Measurements from ENCODE around the gene CBLB.
"Not testable (repeated sequence)": the region's sequence is repeated elsewhere in the genome, so short reads cannot be mapped to it uniquely, and the experiment has no call there.

The CBLB gene

GRCh38 chr3:105729667-105730066 is 139.1 kb downstream of the CBLB start:
- Histone ChIP-seq H3K4me1 (ENCODE audit: insufficient read depth, poor library complexity, severe bottlenecking) (no peaks in the 10 kb centered on the region), H3K27ac (ENCODE audit: poor library complexity, severe bottlenecking) (no peak overlapping the region), H3K4me3 (ENCODE audit: severe bottlenecking) (no peak overlapping the region), H3K9me3 (ENCODE audit: severe bottlenecking) (peaks cover 2% of the 10 kb centered on the region), H3K36me3 (ENCODE audit: low read depth) (peaks cover 6% of the 10 kb centered on the region; the same call in 1 of the 2 replicates), H3K27me3 (ENCODE audit: insufficient read depth, poor library complexity, severe bottlenecking) (no peaks in the 10 kb centered on the region)
- DNase-seq (ENCODE audit: low spot score) (no peak), ATAC-seq (ENCODE audit: low read depth) (no peak)
- TF ChIP-seq CTCF (IDR thresholded peaks at IDR 0.05; ENCODE audit: poor library complexity, severe bottlenecking) = no peak

GRCh38 chr3:105728771-105729312 is 140.0 kb downstream of the CBLB start:
- DNase-seq (ENCODE audit: low spot score) (no peak), ATAC-seq (ENCODE audit: low read depth) (no peak)
- TF ChIP-seq CTCF (IDR thresholded peaks at IDR 0.05; ENCODE audit: poor library complexity, severe bottlenecking) = no peak
- peaks cover 6% of the 10 kb centered on the region; the same call in 1 of the 2 replicates for H3K36me3 ChIP-seq (ENCODE audit: low read depth)
- no peaks in the 10 kb centered on the region for H3K4me1 ChIP-seq (ENCODE audit: insufficient read depth, poor library complexity, severe bottlenecking)
- H3K4me3 ChIP-seq (ENCODE audit: severe bottlenecking) = no peak overlapping the region
- H3K9me3 ChIP-seq (ENCODE audit: severe bottlenecking) = peaks cover 2% of the 10 kb centered on the region
- no peak overlapping the region for H3K27ac ChIP-seq (ENCODE audit: poor library complexity, severe bottlenecking)
- H3K27me3 ChIP-seq (ENCODE audit: insufficient read depth, poor library complexity, severe bottlenecking) = no peaks in the 10 kb centered on the region

GRCh38 chr3:105727036-105727435 is 141.8 kb downstream of the CBLB start:
- not testable (repeated sequence) for H3K4me1 ChIP-seq (ENCODE audit: insufficient read depth, poor library complexity, severe bottlenecking); H3K9me3 ChIP-seq (ENCODE audit: severe bottlenecking); ATAC-seq (ENCODE audit: low read depth); H3K4me3 ChIP-seq (ENCODE audit: severe bottlenecking); H3K36me3 ChIP-seq (ENCODE audit: low read depth); DNase-seq (ENCODE audit: low spot score); H3K27ac ChIP-seq (ENCODE audit: poor library complexity, severe bottlenecking); H3K27me3 ChIP-seq (ENCODE audit: insufficient read depth, poor library complexity, severe bottlenecking)

GRCh38 chr3:105722943-105723556 is 145.8 kb downstream of the CBLB start:
- H3K4me3 ChIP-seq (ENCODE audit: severe bottlenecking) = no peak overlapping the region
- no peak for TF ChIP-seq CTCF (IDR thresholded peaks at IDR 0.05; ENCODE audit: poor library complexity, severe bottlenecking)
- no peak for DNase-seq (ENCODE audit: low spot score)

GRCh38 chr3:105719791-105720190 is 149.0 kb downstream of the CBLB start:
- Histone ChIP-seq H3K36me3 (ENCODE audit: low read depth) (peaks cover 26% of the 10 kb centered on the region), H3K27me3 (ENCODE audit: insufficient read depth, poor library complexity, severe bottlenecking) (no peaks in the 10 kb centered on the region), H3K4me3 (ENCODE audit: severe bottlenecking) (no peak overlapping the region), H3K4me1 (ENCODE audit: insufficient read depth, poor library complexity, severe bottlenecking) (peaks cover 16% of the 10 kb centered on the region), H3K9me3 (ENCODE audit: severe bottlenecking) (no peaks in the 10 kb centered on the region), H3K27ac (ENCODE audit: poor library complexity, severe bottlenecking) (no peak overlapping the region)
- no peak for TF ChIP-seq CTCF (IDR thresholded peaks at IDR 0.05; ENCODE audit: poor library complexity, severe bottlenecking)
- ATAC-seq (ENCODE audit: low read depth) = peak; percentile 42; the same call in 1 of the 3 replicates
- DNase-seq (ENCODE audit: low spot score) = no peak

More at GRCh38 chr3:105722943-105723556, 145.8 kb downstream of the CBLB start:
- H3K27ac ChIP-seq (ENCODE audit: poor library complexity, severe bottlenecking) = no peak overlapping the region
- peaks cover 9% of the 10 kb centered on the region for H3K4me1 ChIP-seq (ENCODE audit: insufficient read depth, poor library complexity, severe bottlenecking)
- no peaks in the 10 kb centered on the region for H3K27me3 ChIP-seq (ENCODE audit: insufficient read depth, poor library complexity, severe bottlenecking)
- no peak for ATAC-seq (ENCODE audit: low read depth)
- peaks cover 2% of the 10 kb centered on the region for H3K9me3 ChIP-seq (ENCODE audit: severe bottlenecking)
- H3K36me3 ChIP-seq (ENCODE audit: low read depth) = peaks cover 16% of the 10 kb centered on the region; the same call in 1 of the 2 replicates

All from RWPE2 (cell line).